8988T (cell line): ENCODE results near the gene BBC3.
A peak's percentile ranks its signal among the peaks of the same experiment; 100 is the strongest.
"Not testable (repeated sequence)": the region's sequence is repeated elsewhere in the genome, so short reads cannot be mapped to it uniquely, and the experiment has no call there.

Source experiments
- DNase-seq: peaks from one replicate; pipeline ENCODE4 v3.0.0; 2011

BBC3 gene

GRCh38 chr19:47257411-47258169 lies 26.6 kb upstream of the BBC3 start:
- DNase-seq: no peak

- peak; percentile 91 for DNase-seq
Observed at GRCh38 chr19:47256693-47257410, 25.9 kb upstream of the BBC3 start.

GRCh38 chr19:47255879-47256692 lies 25.1 kb upstream of the BBC3 start, which contains the start of gene CCDC9:
TSS of gene CCDC9 (plus strand) at chr19:47256525. CDS start at chr19:47258401, 1,876 bp downstream.
- peak; percentile 80 for DNase-seq

GRCh38 chr19:47253970-47254369 lies 23.0 kb upstream of the BBC3 start:
- DNase-seq: no peak

GRCh38 chr19:47253467-47253881 lies 22.5 kb upstream of the BBC3 start:
- DNase-seq: no peak

- not testable (repeated sequence) for DNase-seq
Observed at GRCh38 chr19:47253016-47253415, 22.0 kb upstream of the BBC3 start.

GRCh38 chr19:47247308-47247990 lies 16.4 kb upstream of the BBC3 start:
- DNase-seq: no peak

- peak; percentile 89 for DNase-seq
Observed at GRCh38 chr19:47243776-47244547, 13.0 kb upstream of the BBC3 start.

- no peak for DNase-seq
Observed at GRCh38 chr19:47243364-47243775, 12.4 kb upstream of the BBC3 start.

- DNase-seq: no peak
Observed at GRCh38 chr19:47241919-47242577, 11.0 kb upstream of the BBC3 start.

GRCh38 chr19:47240996-47241918 lies 10.3 kb upstream of the BBC3 start:
- no peak for DNase-seq

- DNase-seq: no peak
Observed at GRCh38 chr19:47240556-47240955, 9.6 kb upstream of the BBC3 start.

- peak; percentile 68 for DNase-seq
Observed at GRCh38 chr19:47239610-47240296, 8.8 kb upstream of the BBC3 start.

GRCh38 chr19:47239152-47239551 lies 8.2 kb upstream of the BBC3 start:
- no peak for DNase-seq

GRCh38 chr19:47236072-47236675 lies 5.2 kb upstream of the BBC3 start:
- DNase-seq: no peak

- no peak for DNase-seq
Observed at GRCh38 chr19:47232422-47233211, 1.6 kb upstream of the BBC3 start.

- DNase-seq: no peak
Observed at GRCh38 chr19:47231215-47232054, 436 bp upstream of the BBC3 start.
